Measurements from ENCODE around the gene PIK3R5. TPM values are rescaled to one million over a fixed set of nuclear protein-coding genes. Genes with fewer than 3 reads are reported as not detected.

The PIK3R5 gene
- polyA plus RNA-seq, 1 experiment = 0.02 TPM

GRCh38 chr17:8861495-8862181 lies 103.9 kb downstream of the PIK3R5 start:
- TF ChIP-seq CTCF (IDR thresholded peaks at IDR 0.05; ENCODE audit: insufficient read depth, low read depth, low read length) = no peak
- POLR2A ChIA-PET = no interaction called here

GRCh38 chr17:8859804-8860430 lies 105.6 kb downstream of the PIK3R5 start:
- DNase-seq (ENCODE audit: low read depth) = no peak
- no peaks in the 10 kb centered on the region for H3K27me3 ChIP-seq (ENCODE audit: control insufficient read depth, insufficient read depth, low read length)
- no peaks in the 10 kb centered on the region for H3K36me3 ChIP-seq (ENCODE audit: control insufficient read depth, insufficient read depth, low read length)
- H3K4me3 ChIP-seq (ENCODE audit: low read depth, low read length) = no peak overlapping the region
- CTCF ChIA-PET = interaction anchor here (0.5 kb wide), 1 partner anchor 511 kb away, joined by 3 read pairs; no protein-coding TSS in a partner anchor
- POLR2A ChIA-PET = interaction anchor here (0.6 kb wide), 1 partner anchor 10 kb away, joined by 3 read pairs; no protein-coding TSS in a partner anchor
- TF ChIP-seq CTCF (IDR thresholded peaks at IDR 0.05; ENCODE audit: insufficient read depth, low read depth, low read length) = no peak

More at GRCh38 chr17:8861495-8862181, 103.9 kb downstream of the PIK3R5 start:
- H3K4me3 ChIP-seq (ENCODE audit: low read depth, low read length) = no peak overlapping the region
- H3K27me3 ChIP-seq (ENCODE audit: control insufficient read depth, insufficient read depth, low read length) = no peaks in the 10 kb centered on the region
- no peak for DNase-seq (ENCODE audit: low read depth)
- CTCF ChIA-PET = no interaction called here
- H3K36me3 ChIP-seq (ENCODE audit: control insufficient read depth, insufficient read depth, low read length) = no peaks in the 10 kb centered on the region

GRCh38 chr17:8859027-8859803 lies 106.3 kb downstream of the PIK3R5 start:
- DNase-seq (ENCODE audit: low read depth) = peak; percentile 19
- H3K36me3 ChIP-seq (ENCODE audit: control insufficient read depth, insufficient read depth, low read length) = no peaks in the 10 kb centered on the region
- no peaks in the 10 kb centered on the region for H3K27me3 ChIP-seq (ENCODE audit: control insufficient read depth, insufficient read depth, low read length)
- ChIA-PET POLR2A (interaction anchor here (0.6 kb wide), 1 partner anchor 9 kb away, joined by 3 read pairs; no protein-coding TSS in a partner anchor), CTCF (interaction anchor here (1.0 kb wide), 1 partner anchor 29 kb away, joined by 3 read pairs; no protein-coding TSS in a partner anchor)
- TF ChIP-seq CTCF (IDR thresholded peaks at IDR 0.05; ENCODE audit: insufficient read depth, low read depth, low read length) = 0 out of 2 replicates have a peak, but pooled peaks have one; percentile 7
- H3K4me3 ChIP-seq (ENCODE audit: low read depth, low read length) = no peak overlapping the region

GRCh38 chr17:8857919-8858318 lies 107.6 kb downstream of the PIK3R5 start:
- Histone ChIP-seq H3K27me3 (ENCODE audit: control insufficient read depth, insufficient read depth, low read length) (no peaks in the 10 kb centered on the region), H3K36me3 (ENCODE audit: control insufficient read depth, insufficient read depth, low read length) (no peaks in the 10 kb centered on the region), H3K4me3 (ENCODE audit: low read depth, low read length) (no peak overlapping the region)
- no peak for TF ChIP-seq CTCF (IDR thresholded peaks at IDR 0.05; ENCODE audit: insufficient read depth, low read depth, low read length)
- POLR2A ChIA-PET = interaction anchor here (0.6 kb wide), 1 partner anchor 576 kb away, joined by 4 read pairs; no protein-coding TSS in a partner anchor
- peak; percentile 62 for DNase-seq (ENCODE audit: low read depth)
- CTCF ChIA-PET = interaction anchor here (0.7 to 1.0 kb wide), 4 partner anchors 16 to 131 kb away, joined by 3 read pairs; no protein-coding TSS in a partner anchor
